Ramos (cell line): ENCODE measurements around the gene C20orf96.
"Not testable (repeated sequence)": the region's sequence is repeated elsewhere in the genome, so short reads cannot be mapped to it uniquely, and the experiment has no call there.

Experiments used
- in situ Hi-C: fragments of 300-500 bp; cut with MboI; formaldehyde crosslinking; loops from one replicate; pipeline ENCODE4 v1.14.3; 2022; ENCODE audit warnings: low sequenced_read_pairs; ENCODE audit not compliant: unreplicated experiment

Gene C20orf96

DNA sequence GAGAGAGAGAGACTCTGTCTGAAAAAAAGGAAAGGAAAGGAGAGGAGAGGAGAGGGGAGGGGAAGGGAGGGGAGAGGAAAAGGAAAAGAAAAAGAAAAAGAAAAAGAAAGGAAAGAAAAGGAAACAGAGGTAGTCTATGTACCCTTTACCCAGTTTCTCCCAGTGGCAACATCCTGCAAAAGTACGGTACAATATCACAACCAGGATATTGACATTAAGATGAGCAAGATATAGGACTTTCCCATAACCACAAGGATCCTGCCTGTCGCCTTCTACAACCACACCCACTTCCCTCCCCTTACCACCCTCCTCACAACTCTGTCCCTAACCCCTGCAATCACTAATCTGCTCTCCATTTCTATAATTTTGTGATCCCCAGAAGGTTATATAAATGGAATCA is 4.0 kb downstream of the C20orf96 start:
- in situ Hi-C loops = no loop called here

DNA sequence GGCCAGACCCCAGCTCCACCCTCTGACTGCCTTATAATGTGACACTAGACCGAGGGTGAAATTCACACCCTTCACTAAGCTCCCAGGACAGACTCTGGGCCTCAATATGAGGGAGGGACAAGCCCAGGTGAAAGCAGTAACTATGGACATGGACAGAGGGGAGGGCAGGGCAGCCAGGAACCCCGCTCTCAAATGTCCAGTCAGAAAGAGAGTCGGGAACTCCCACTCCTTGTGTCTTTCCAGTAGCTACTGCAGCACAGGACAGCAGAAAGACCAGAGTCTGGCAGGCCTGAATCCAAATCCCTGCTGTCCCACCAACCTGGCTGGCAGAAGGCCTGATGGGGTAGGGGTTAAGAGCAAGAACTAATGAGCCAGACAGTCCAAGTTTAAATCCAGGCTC is 6.4 kb downstream of the C20orf96 start:
- in situ Hi-C loops = no loop called here

GRCh38 chr20:278607-279571 is 11.7 kb downstream of the C20orf96 start:
- in situ Hi-C loops = no loop called here

DNA sequence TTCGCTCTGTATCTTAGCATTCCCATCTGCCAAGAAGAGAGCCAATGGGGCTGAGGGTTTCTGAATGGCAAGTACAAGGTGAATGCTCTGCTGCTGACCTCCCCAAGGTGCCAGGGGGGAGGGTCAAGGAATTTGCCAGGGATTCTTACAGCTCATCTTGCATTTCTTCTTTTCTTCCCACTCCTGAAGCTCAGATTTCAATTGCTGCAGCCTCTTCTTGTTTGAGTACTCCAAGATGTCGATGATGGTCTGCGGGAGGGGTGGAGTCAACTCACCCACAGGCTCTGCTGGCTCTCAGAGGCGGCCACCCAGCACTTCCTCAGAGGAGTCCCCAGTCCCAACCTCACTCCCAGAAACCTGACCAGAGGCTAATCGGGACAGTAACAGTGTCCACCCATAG is 12.4 kb downstream of the C20orf96 start:
- in situ Hi-C loops = no loop called here

- in situ Hi-C loops = no loop called here
Observed at GRCh38 chr20:277496-277781, 13.1 kb downstream of the C20orf96 start.

GRCh38 chr20:276620-277495 is 13.7 kb downstream of the C20orf96 start:
- in situ Hi-C loops = no loop called here

- in situ Hi-C loops = no loop called here
Observed at GRCh38 chr20:275791-276190, 14.8 kb downstream of the C20orf96 start.

GRCh38 chr20:273884-274283 is 16.7 kb downstream of the C20orf96 start:
- in situ Hi-C loops = no loop called here

DNA sequence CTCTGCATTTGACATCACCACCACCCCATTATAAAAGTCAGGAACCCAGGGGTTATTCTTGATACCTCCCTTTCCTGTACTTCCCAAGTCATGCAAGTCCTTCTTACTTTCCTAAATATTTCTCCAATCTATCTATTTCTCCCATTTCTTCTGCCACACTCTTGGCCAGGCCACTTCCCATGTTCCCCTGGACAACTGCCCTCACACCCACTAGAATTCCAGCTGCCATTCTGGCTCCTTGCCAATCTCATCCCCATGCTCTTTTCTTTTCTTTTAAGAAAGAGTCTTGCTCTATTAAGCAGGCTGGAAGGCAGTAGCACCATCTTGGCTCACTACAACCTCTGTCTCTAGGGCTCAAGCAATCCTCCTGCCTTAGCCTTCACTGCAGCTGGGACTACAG is 17.8 kb downstream of the C20orf96 start:
- in situ Hi-C loops = no loop called here

DNA sequence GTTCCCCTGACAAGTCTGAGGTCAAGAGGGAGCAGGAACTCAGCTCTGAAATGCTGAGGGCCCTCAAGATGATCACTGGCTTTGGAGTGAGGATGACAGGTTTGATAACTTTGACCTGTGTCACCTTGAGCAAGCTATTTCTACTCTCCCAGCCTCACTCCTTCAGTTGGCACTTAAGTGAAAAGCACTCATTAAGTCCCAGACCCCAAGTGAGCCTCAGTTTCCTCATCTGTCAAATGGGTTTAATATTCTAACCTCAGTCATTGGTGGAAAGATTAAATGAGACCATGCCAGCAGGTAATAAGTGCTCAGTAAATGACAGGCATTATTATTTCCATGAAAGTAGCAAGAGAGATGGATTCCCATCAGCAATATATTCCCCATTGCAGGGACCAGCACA is 19.0 kb downstream of the C20orf96 start:
- in situ Hi-C loops = no loop called here

GRCh38 chr20:271069-271468 is 19.5 kb downstream of the C20orf96 start:
- in situ Hi-C loops = no loop called here

DNA sequence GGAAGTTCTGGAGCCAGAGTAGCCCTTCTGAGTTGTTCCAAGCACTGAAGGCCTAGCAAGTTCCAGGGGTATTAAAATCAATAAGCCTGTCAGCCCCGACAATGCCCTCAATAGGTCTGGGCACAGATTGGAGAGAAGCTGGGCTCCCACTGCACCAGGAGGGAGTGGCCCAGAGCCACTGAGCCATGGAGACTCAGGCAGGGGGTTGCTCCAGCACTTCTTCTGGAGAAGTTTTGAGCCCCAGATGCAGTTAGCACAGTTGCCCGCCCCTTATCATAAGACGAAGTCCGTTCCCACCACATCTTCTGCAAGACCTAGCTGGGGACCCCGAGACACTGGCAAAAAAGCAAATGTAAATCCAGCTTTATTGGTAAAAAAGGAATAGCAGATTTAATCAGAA is 20.0 kb downstream of the C20orf96 start:
- in situ Hi-C loops = no loop called here

DNA sequence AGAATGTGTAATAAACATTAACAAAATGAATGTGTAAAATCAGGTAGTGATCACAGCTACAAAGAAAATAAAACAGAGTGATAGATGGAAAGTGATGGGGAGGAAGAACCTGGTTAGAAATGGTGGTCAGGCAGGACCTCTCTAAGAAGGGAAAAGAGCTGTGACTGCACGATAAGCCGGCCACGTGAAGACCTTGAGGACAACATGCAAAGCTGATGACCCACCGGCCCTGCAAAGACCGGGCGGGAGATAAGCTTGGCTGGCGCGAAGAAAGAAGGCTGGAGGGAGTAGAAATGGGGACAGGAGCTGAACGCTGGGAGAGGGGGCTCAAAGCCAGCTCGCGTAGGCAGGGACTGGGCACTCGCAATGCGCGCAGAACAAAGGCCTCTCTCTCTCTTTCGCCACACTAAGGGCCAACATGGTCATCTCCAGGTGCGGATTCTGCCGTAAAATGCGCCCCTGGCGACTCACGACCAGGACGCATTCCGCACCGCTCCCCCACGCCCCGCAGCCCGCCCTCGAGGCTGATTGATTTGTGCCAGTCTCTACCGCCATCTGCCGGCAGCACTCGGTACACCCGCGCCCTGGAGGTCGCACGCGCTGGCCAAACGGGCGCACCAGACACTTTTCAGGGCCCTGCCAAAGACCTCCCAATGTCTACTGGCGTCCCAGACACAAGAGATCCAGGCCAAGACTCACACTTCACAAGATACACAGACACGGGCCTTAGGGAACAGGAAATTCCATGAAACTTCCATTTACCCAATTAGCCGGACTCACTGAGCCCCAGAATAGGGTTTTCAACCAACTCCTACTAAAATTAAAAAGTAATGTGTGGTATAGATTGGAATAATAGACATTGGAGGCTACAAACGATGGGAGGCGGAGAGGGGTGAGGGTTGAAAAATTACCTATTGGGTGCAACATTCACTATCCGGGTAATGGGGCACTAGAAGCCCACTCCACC is 23.7 kb downstream of the C20orf96 start:
- in situ Hi-C loops = no loop called here

DNA sequence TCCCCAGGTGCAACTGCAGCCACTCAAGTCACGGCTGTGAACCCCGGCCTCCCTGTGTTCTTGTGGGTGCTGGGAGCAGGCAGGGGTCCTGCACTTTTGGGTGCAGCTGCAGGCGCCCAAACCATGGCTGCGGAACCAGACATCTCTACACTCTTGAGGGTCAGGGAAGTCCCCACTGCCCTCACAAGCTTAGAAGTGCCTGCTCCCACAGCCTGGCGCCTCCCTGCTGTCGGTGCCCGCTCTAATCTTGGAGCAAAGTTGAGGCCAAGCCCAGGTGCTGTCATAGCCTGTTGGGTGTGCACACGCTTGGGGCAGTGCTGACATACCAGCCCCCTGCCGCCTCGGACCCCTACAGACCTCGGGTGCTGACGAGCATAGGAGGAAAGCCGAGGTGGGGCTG is 26.8 kb downstream of the C20orf96 start:
- in situ Hi-C loops = no loop called here

DNA sequence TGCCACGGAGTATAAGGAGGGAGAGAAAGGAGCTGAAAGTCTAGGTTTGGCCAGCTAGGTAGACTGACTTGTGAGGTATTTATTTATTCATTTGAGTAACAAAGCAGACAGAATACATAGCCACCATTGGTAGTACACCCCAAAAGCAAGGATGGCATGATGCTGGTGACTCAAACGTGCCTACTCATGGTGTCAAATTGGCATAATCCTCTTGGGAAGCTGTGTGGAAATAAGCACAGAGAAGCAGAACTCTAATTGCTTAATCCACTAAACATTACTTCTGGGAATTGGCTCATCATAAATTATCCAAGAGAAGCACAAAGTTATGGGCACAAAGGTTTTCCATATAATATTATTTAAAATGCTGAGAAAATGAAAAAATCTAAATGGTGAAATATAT is 30.6 kb downstream of the C20orf96 start:
- in situ Hi-C loops = no loop called here

GRCh38 chr20:258963-259362 is 31.6 kb downstream of the C20orf96 start:
- in situ Hi-C loops = no loop called here

DNA sequence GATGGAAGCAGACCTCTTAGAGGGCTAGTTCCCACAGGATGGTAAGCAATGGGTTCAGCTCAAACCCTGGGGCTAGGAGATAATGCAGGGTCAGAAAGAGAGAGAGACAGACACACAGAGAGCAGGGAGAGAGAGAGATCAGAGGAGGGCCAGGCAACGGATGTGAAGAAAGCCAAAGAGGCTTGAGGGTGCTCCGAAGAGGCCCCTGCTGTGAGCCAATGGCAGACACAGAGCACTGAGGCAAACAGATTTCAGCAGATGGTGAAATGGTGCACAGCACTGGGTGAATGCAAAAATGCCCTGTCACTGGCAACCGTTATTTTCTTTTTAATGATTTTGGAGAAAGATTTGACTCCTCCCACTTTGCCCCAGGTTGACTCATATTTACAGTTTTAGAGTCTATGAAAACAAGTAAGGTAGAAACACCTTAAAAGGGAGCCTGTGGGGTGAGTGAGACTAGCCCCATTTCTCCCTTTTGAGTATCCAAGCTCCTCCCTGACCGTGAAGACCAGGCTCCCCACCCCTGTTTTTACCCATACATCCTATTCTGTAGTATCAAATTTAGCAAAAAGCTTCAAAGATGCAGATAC is 32.2 kb downstream of the C20orf96 start:
- in situ Hi-C loops = no loop called here

GRCh38 chr20:257419-257818 is 33.1 kb downstream of the C20orf96 start, which contains the start of gene DEFB132:
Gene DEFB132, plus strand, starts transcription at chr20:257724. Its CDS starts 55 bp downstream, at chr20:257779.
- in situ Hi-C loops = no loop called here

GRCh38 chr20:253447-253846 is 37.1 kb downstream of the C20orf96 start:
- in situ Hi-C loops = not testable (repeated sequence)

GRCh38 chr20:252801-253200 is 37.7 kb downstream of the C20orf96 start:
- in situ Hi-C loops = no loop called here
